Stomach (tissue), 9 donors: ENCODE data around the gene CACNA1G. TPM values are rescaled to one million over a fixed set of nuclear protein-coding genes. Genes with fewer than 3 reads are reported as not detected.

Experiments
- DNase-seq, 2 donors: peaks; one replicate each; pipeline versions ENCODE4 v3.0.0 to v3.0.0-alpha.2; 2013 to 2019
- H3K27ac ChIP-seq, 5 donors: fragments of 200-600 bp in 4 of 5; sonication (generic) in 4 of 5; one replicate each; pipeline ENCODE4 v1.5.1; 2013 to 2019; ENCODE audit warnings: mild to moderate bottlenecking in 1 of 5, moderate library complexity in 1 of 5
- H3K27me3 ChIP-seq, 3 donors: fragments of 200-600 bp; sonication (generic); one replicate each; pipeline ENCODE4 v1.5.1; 2017 to 2019; ENCODE audit warnings: mixed run types in 1 of 3
- H3K36me3 ChIP-seq, 4 donors: fragments of 200-600 bp; sonication (generic); 1 replicate in 3 of 4; 2 replicates in 1 of 4; pipeline ENCODE4 v1.5.1; 2016 to 2019
- H3K4me1 ChIP-seq, 4 donors: fragments of 200-600 bp; sonication (generic); one replicate each; pipeline ENCODE4 v1.5.1; 2016 to 2019
- H3K4me3 ChIP-seq, 4 donors: fragments of 200-600 bp; sonication (generic) in 3 of 4; one replicate each; pipeline ENCODE4 v1.5.1; 2016 to 2019; ENCODE audit warnings: mild to moderate bottlenecking in 1 of 4
- H3K9me3 ChIP-seq, 4 donors: fragments of 200-600 bp; sonication (generic); one replicate each; pipeline ENCODE4 v1.5.1; 2016 to 2019
- CTCF ChIP-seq, 7 experiments: fragments of 450-650 bp in 4 of 7; fragments of 200-600 bp in 3 of 7; sonication (generic) in 3 of 7; IDR thresholded peaks; one replicate each; pipeline ENCODE4 v1.5.1; 2016 to 2019; ENCODE audit warnings: antibody characterized with exemption in 7 of 7, control low read depth in 2 of 7, mild to moderate bottlenecking in 1 of 7
- EP300 ChIP-seq: sonication (generic); formaldehyde crosslinking; IDR thresholded peaks from one replicate; pipeline ENCODE4 v1.6.1; 2017; ENCODE audit warnings: antibody characterized with exemption
- POLR2A ChIP-seq, 4 donors: fragments of 450-650 bp; IDR thresholded peaks; one replicate each; pipeline ENCODE4 v1.6.1; 2016; ENCODE audit warnings: antibody characterized with exemption in 4 of 4, control low read depth in 2 of 4, mild to moderate bottlenecking in 1 of 4, moderate library complexity in 1 of 4
- POLR2AphosphoS5 ChIP-seq, 3 donors: sonication (generic); formaldehyde crosslinking; IDR thresholded peaks; one replicate each; pipeline ENCODE4 v1.6.1; 2016; ENCODE audit warnings: antibody characterized with exemption in 3 of 3
- WGBS, 5 donors: extraction: QIAGEN DNeasy Blood & Tissue Kit in 3 of 5; methylation state at CpG; one replicate each; pipeline versions ENCODE4 v1.1.5 to v1.1.7; 2013 to 2018; 5-methylcytosine and 5-hydroxymethylcytosine counted together
- intact Hi-C: fragments of 100-400 bp; cut with DNase I; formaldehyde crosslinking; loops from one replicate; pipeline ENCODE4 v1.15.1; 2023; ENCODE audit warnings: low total_unique reads
- polyA plus RNA-seq, 3 donors: library from polyadenylated mRNA; stranded (reverse); fragments of 200-250 nt; gene quantifications; one replicate each; pipeline ENCODE4 v1.2.3, GENCODE V29; 2013
- total RNA-seq, 5 donors: library from RNA; depleted of rRNA; stranded (reverse); fragments of >200 nt; gene quantifications; one replicate each; pipeline versions ENCODE4 v1.1.0 to v1.2.3, GENCODE V29; 2014 to 2016
- donor health status: healthy with polysubstance abuse.
- donor health status: Bipolar disorder and iron deficiency.
- donor health status: healthy.

CACNA1G gene
- total and polyA plus RNA-seq, 8 donors = 0.06 to 3.7 (median 1.1) TPM; not detected in 4

DNA sequence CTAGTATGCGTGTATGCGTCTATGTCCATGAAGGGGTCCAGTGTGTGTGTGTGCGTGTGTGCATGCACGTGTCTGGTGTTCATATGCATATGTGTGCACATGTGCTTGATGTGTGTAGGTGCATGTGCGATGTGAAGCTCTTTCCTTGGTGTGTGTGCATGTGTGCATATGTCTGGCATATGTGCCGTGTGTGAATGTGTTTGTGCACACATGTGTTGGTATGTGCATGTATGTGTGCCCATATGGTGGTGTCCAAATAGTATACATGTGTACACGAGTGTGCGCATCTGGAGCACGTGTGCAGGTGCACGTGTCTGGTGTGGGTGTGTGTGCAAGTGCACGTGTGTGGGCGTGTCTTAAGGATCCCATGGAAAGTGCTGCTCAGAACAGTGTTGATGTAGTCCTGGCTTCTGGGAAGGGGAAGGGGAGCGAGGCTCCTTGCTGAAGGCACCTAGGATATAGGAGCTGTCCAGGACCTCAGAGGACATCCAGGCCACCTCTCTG, 17.0 kb downstream of the CACNA1G start:
- DNase-seq = no peak
- TF ChIP-seq EP300 (no peak), POLR2AphosphoS5 (IDR thresholded peaks at IDR 0.05) (no peak), POLR2A (IDR thresholded peaks at IDR 0.05) (no peak), CTCF (IDR thresholded peaks at IDR 0.05) (no peak)
- Histone ChIP-seq H3K4me3 (no peak overlapping the region), H3K9me3 (no peaks in the 10 kb centered on the region), H3K36me3 (no peaks in the 10 kb centered on the region), H3K4me1 (no peaks in the 10 kb centered on the region), H3K27ac (no peak overlapping the region), H3K27me3 (peaks cover 0 to 23% (median 0%) of the 10 kb centered on the region in 3 donors)
- intact Hi-C loops = no loop called here
- 83 to 88% (median 85%) methylated on average over 12 to 13 of the region's 13 CpGs for WGBS, 5 donors

GRCh38 chr17:50578173-50578572, 17.7 kb downstream of the CACNA1G start:
- peaks cover 0 to 23% (median 0%) of the 10 kb centered on the region in 3 donors for H3K27me3 ChIP-seq
- no peaks in the 10 kb centered on the region for H3K9me3 ChIP-seq
- H3K4me3 ChIP-seq = no peak overlapping the region
- no peaks in the 10 kb centered on the region for H3K36me3 ChIP-seq
- H3K27ac ChIP-seq = no peak overlapping the region
- TF ChIP-seq EP300 = no peak
- no peak for TF ChIP-seq POLR2A (IDR thresholded peaks at IDR 0.05)
- TF ChIP-seq CTCF (IDR thresholded peaks at IDR 0.05) = no peak
- TF ChIP-seq POLR2AphosphoS5 (IDR thresholded peaks at IDR 0.05) = no peak
- WGBS, 5 donors = 88 to 94% (median 89%) methylated on average over 3 to 16 of the region's 16 CpGs
- intact Hi-C loops = no loop called here
- H3K4me1 ChIP-seq = no peaks in the 10 kb centered on the region
- DNase-seq = no peak

- WGBS, 5 donors = 81 to 90% (median 84%) methylated on average over 6 to 7 of the region's 7 CpGs
- intact Hi-C loops = no loop called here
- Histone ChIP-seq H3K4me3 (no peak overlapping the region), H3K27me3 (peaks cover 0 to 23% (median 0%) of the 10 kb centered on the region in 3 donors), H3K36me3 (no peaks in the 10 kb centered on the region), H3K4me1 (no peaks in the 10 kb centered on the region), H3K9me3 (no peaks in the 10 kb centered on the region), H3K27ac (no peak overlapping the region)
- TF ChIP-seq POLR2A (IDR thresholded peaks at IDR 0.05) = no peak
- no peak for TF ChIP-seq EP300
- TF ChIP-seq CTCF (IDR thresholded peaks at IDR 0.05) = no peak
- no peak for TF ChIP-seq POLR2AphosphoS5 (IDR thresholded peaks at IDR 0.05)
- DNase-seq = no peak
Measured at GRCh38 chr17:50579399-50579798, 18.9 kb downstream of the CACNA1G start.

GRCh38 chr17:50580646-50581045, 20.1 kb downstream of the CACNA1G start:
- Histone ChIP-seq H3K4me1 (no peaks in the 10 kb centered on the region), H3K4me3 (no peak overlapping the region), H3K27ac (no peak overlapping the region), H3K9me3 (no peaks in the 10 kb centered on the region), H3K27me3 (peaks cover 0 to 23% (median 0%) of the 10 kb centered on the region in 3 donors), H3K36me3 (no peaks in the 10 kb centered on the region)
- intact Hi-C loops = no loop called here
- TF ChIP-seq EP300 = no peak
- no peak for TF ChIP-seq POLR2AphosphoS5 (IDR thresholded peaks at IDR 0.05)
- no peak for TF ChIP-seq POLR2A (IDR thresholded peaks at IDR 0.05)
- TF ChIP-seq CTCF (IDR thresholded peaks at IDR 0.05) = no peak
- 95 to 96% (median 95%) methylated on average over 8 to 9 of the region's 9 CpGs for WGBS, 5 donors
- no peak for DNase-seq
